ENCODE results near the gene GBF1. TPM values are rescaled to one million over a fixed set of nuclear protein-coding genes. Genes with fewer than 3 reads are reported as not detected.

Gene GBF1
- total RNA-seq, 2 experiments from 2014 or later: 28.8 to 30.9 TPM

DNA sequence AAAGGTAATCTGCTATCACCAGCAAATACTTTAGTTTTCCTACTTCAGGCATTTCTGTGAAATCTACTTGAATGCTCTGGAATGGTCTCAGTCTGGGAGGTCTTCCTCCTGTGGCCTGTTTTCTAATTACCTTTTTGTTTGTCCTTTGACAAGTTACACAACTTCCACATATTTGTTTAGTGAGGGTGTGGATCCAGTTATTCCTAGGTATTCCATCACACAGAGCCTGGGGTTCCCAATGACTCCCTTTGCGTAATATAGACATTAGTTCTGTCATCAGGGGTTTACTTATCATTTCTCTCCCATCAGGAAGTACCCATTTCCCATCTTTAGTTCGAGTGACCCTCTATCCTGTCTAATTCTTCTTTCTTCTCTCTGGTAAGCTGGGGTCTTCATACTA, 47.3 kb upstream of the GBF1 start:
- CTCF ChIA-PET: no interaction called here

DNA sequence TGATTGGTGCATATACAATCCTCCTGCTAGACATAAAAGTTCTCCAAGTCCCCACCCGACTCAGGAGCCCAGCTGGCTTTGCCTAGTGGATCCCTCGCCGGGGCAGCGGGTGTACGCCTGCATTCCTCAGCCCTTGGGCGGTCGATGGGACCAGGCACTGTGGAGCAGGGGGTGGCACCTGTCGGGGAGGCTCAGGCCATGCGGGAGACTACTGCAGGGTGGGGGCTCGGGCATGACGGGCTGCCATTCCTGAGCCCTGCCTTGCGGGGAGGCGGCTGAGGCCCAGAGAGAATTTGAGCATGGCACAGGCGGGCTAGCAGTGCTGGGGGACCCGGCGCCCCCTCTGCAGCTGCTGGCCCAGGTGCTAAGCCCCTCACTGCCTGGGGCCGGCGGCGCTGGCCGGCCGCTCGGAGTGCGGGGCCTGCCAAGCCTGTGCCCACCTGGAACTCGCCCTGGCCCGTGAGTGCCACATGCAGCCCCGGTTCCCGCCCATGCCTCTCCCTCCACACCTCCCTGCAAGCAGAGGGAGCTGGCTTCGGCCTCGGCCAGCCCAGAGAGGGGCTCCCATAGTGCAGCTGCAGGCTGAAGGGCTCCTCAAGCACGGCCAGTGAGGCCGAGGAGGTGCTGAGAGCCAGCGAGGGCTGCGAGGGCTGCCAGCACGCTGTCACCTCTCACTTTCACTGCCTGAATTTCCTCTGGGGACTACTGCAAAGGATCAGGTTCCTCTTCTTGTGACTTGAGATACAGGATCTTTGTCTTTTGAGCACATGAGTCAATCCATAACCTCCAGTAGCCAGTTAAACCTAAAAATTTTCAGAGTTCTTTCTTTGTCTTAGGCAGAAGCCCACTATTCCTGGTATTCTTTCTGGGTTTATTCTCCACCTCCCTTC, 44.3 kb upstream of the GBF1 start:
- CTCF ChIA-PET: no interaction called here
- no peaks in the 10 kb centered on the region for H3K36me3 ChIP-seq (ENCODE audit: insufficient read depth, low read length)
- H3K4me3 ChIP-seq (ENCODE audit: low read length): no peak overlapping the region
- H3K4me3 Mint-ChIP-seq: no peak overlapping the region
- H3K4me1 Mint-ChIP-seq (ENCODE audit: low read depth): no peaks in the 10 kb centered on the region
- no peaks in the 10 kb centered on the region for H3K36me3 Mint-ChIP-seq (ENCODE audit: low read depth)
- no peak overlapping the region for H3K27ac ChIP-seq (ENCODE audit: low read depth in 1 of 2, low read length in 2 of 2)
- peaks cover 2% of the 10 kb centered on the region for H3K9me3 Mint-ChIP-seq
- H3K9me3 ChIP-seq (ENCODE audit: control insufficient read depth in 1 of 2, insufficient read depth in 1 of 2, low read length in 2 of 2): peaks cover 10% of the 10 kb centered on the region in 2 experiments
- H3K27ac Mint-ChIP-seq: no peak overlapping the region
- peaks cover 5% of the 10 kb centered on the region for H3K27me3 Mint-ChIP-seq
- intact Hi-C loops (cut with DNase I, micrococcal nuclease): no loop called here
- H3K4me1 ChIP-seq (ENCODE audit: insufficient read depth, low read length): no peaks in the 10 kb centered on the region
- POLR2A ChIA-PET: no interaction called here
- peaks cover 0 to 3% of the 10 kb centered on the region in 2 experiments for H3K27me3 ChIP-seq (ENCODE audit: control insufficient read depth in 1 of 2, insufficient read depth in 2 of 2, low read length in 2 of 2)
- ATAC-seq (ENCODE audit: poor library complexity) (no peak), DNase-seq (no peak)
- TF ChIP-seq, protein P1, sequence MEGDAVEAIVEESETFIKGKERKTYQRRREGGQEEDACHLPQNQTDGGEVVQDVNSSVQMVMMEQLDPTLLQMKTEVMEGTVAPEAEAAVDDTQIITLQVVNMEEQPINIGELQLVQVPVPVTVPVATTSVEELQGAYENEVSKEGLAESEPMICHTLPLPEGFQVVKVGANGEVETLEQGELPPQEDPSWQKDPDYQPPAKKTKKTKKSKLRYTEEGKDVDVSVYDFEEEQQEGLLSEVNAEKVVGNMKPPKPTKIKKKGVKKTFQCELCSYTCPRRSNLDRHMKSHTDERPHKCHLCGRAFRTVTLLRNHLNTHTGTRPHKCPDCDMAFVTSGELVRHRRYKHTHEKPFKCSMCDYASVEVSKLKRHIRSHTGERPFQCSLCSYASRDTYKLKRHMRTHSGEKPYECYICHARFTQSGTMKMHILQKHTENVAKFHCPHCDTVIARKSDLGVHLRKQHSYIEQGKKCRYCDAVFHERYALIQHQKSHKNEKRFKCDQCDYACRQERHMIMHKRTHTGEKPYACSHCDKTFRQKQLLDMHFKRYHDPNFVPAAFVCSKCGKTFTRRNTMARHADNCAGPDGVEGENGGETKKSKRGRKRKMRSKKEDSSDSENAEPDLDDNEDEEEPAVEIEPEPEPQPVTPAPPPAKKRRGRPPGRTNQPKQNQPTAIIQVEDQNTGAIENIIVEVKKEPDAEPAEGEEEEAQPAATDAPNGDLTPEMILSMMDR (IDR thresholded peaks at IDR 0.05): no peak

More for the DNA sequence above, 47.3 kb upstream of the GBF1 start:
- POLR2A ChIA-PET: no interaction called here
- H3K36me3 Mint-ChIP-seq (ENCODE audit: low read depth): no peaks in the 10 kb centered on the region
- Histone ChIP-seq H3K9me3 (ENCODE audit: control insufficient read depth in 1 of 2, insufficient read depth in 1 of 2, low read length in 2 of 2) (no peaks in the 10 kb centered on the region), H3K27me3 (ENCODE audit: control insufficient read depth in 1 of 2, insufficient read depth in 2 of 2, low read length in 2 of 2) (peaks cover 0 to 3% of the 10 kb centered on the region in 2 experiments), H3K27ac (ENCODE audit: low read depth in 1 of 2, low read length in 2 of 2) (no peak overlapping the region), H3K36me3 (ENCODE audit: insufficient read depth, low read length) (no peaks in the 10 kb centered on the region), H3K4me3 (ENCODE audit: low read length) (no peak overlapping the region), H3K4me1 (ENCODE audit: insufficient read depth, low read length) (no peaks in the 10 kb centered on the region)
- H3K4me1 Mint-ChIP-seq (ENCODE audit: low read depth): no peaks in the 10 kb centered on the region
- H3K27me3 Mint-ChIP-seq: peaks cover 5% of the 10 kb centered on the region
- H3K9me3 Mint-ChIP-seq: no peaks in the 10 kb centered on the region
- DNase-seq (no peak), ATAC-seq (ENCODE audit: poor library complexity) (no peak)
- intact Hi-C loops (cut with DNase I, micrococcal nuclease): no loop called here
- TF ChIP-seq, protein P1 (IDR thresholded peaks at IDR 0.05): no peak
- no peak overlapping the region for H3K4me3 Mint-ChIP-seq
- H3K27ac Mint-ChIP-seq: no peak overlapping the region

DNA sequence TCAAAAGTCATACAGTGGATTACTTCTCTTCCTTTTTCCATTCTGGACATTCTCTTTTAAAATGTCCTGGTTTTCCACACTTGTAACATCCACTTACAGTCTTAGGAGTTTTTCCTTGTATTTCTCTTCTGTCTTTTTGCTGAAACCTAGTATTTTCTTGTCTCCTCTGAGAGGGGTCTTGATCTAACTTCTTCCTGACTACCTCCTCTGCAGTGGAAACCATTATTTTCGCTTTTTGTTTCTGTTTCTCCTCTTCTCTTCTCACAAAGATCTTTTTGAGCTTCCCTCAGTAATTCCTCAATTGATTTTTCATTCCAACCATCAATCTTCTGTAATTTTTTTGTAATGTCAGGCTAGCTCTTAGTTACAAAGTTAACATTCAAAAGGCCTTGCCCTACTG, 42.9 kb upstream of the GBF1 start:
- Mint-ChIP-seq H3K4me3 (no peak overlapping the region), H3K27me3 (peaks cover 5% of the 10 kb centered on the region), H3K9me3 (peaks cover 2% of the 10 kb centered on the region), H3K27ac (no peak overlapping the region), H3K4me1 (ENCODE audit: low read depth) (no peaks in the 10 kb centered on the region), H3K36me3 (ENCODE audit: low read depth) (no peaks in the 10 kb centered on the region)
- Histone ChIP-seq H3K27ac (ENCODE audit: low read depth in 1 of 2, low read length in 2 of 2) (no peak overlapping the region), H3K36me3 (ENCODE audit: insufficient read depth, low read length) (no peaks in the 10 kb centered on the region), H3K4me3 (ENCODE audit: low read length) (no peak overlapping the region), H3K27me3 (ENCODE audit: control insufficient read depth in 1 of 2, insufficient read depth in 2 of 2, low read length in 2 of 2) (peaks cover 0 to 3% of the 10 kb centered on the region in 2 experiments), H3K9me3 (ENCODE audit: control insufficient read depth in 1 of 2, insufficient read depth in 1 of 2, low read length in 2 of 2) (peaks cover 10% of the 10 kb centered on the region in 2 experiments), H3K4me1 (ENCODE audit: insufficient read depth, low read length) (no peaks in the 10 kb centered on the region)
- TF ChIP-seq, protein P1 (IDR thresholded peaks at IDR 0.05): no peak
- DNase-seq (no peak), ATAC-seq (ENCODE audit: poor library complexity) (no peak)
- intact Hi-C loops (cut with DNase I, micrococcal nuclease): no loop called here
- POLR2A ChIA-PET: no interaction called here
- CTCF ChIA-PET: no interaction called here
